Mucosa of stomach (tissue), 1 donor: Measurements from ENCODE around the gene ZNF574.
"Not testable (repeated sequence)": the region's sequence is repeated elsewhere in the genome, so short reads cannot be mapped to it uniquely, and the experiment has no call there.

Experiments used
- H3K27me3 ChIP-seq: one replicate; pipeline ENCODE4 v1.7.0; 2013; ENCODE audit warnings: mild to moderate bottlenecking, low read length; ENCODE audit not compliant: control insufficient read depth, insufficient read depth
- H3K36me3 ChIP-seq: one replicate; pipeline ENCODE4 v1.7.0; 2013; ENCODE audit warnings: low read length; ENCODE audit not compliant: control insufficient read depth, insufficient read depth
- H3K4me1 ChIP-seq: one replicate; pipeline ENCODE4 v1.7.0; 2013; ENCODE audit warnings: mild to moderate bottlenecking, low read length; ENCODE audit not compliant: control insufficient read depth, insufficient read depth
- H3K4me3 ChIP-seq: one replicate; pipeline ENCODE4 v1.7.0; 2013; ENCODE audit warnings: low read length
- H3K9ac ChIP-seq: one replicate; pipeline ENCODE4 v1.7.0; 2013; ENCODE audit warnings: mild to moderate bottlenecking, low read length, moderate library complexity
- H3K9me3 ChIP-seq: one replicate; pipeline ENCODE4 v1.7.0; 2013; ENCODE audit warnings: mild to moderate bottlenecking, low read length, moderate library complexity; ENCODE audit not compliant: control insufficient read depth
- donor health status: Pancreatic carcinoma.

Gene ZNF574, protein sequence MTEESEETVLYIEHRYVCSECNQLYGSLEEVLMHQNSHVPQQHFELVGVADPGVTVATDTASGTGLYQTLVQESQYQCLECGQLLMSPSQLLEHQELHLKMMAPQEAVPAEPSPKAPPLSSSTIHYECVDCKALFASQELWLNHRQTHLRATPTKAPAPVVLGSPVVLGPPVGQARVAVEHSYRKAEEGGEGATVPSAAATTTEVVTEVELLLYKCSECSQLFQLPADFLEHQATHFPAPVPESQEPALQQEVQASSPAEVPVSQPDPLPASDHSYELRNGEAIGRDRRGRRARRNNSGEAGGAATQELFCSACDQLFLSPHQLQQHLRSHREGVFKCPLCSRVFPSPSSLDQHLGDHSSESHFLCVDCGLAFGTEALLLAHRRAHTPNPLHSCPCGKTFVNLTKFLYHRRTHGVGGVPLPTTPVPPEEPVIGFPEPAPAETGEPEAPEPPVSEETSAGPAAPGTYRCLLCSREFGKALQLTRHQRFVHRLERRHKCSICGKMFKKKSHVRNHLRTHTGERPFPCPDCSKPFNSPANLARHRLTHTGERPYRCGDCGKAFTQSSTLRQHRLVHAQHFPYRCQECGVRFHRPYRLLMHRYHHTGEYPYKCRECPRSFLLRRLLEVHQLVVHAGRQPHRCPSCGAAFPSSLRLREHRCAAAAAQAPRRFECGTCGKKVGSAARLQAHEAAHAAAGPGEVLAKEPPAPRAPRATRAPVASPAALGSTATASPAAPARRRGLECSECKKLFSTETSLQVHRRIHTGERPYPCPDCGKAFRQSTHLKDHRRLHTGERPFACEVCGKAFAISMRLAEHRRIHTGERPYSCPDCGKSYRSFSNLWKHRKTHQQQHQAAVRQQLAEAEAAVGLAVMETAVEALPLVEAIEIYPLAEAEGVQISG

DNA sequence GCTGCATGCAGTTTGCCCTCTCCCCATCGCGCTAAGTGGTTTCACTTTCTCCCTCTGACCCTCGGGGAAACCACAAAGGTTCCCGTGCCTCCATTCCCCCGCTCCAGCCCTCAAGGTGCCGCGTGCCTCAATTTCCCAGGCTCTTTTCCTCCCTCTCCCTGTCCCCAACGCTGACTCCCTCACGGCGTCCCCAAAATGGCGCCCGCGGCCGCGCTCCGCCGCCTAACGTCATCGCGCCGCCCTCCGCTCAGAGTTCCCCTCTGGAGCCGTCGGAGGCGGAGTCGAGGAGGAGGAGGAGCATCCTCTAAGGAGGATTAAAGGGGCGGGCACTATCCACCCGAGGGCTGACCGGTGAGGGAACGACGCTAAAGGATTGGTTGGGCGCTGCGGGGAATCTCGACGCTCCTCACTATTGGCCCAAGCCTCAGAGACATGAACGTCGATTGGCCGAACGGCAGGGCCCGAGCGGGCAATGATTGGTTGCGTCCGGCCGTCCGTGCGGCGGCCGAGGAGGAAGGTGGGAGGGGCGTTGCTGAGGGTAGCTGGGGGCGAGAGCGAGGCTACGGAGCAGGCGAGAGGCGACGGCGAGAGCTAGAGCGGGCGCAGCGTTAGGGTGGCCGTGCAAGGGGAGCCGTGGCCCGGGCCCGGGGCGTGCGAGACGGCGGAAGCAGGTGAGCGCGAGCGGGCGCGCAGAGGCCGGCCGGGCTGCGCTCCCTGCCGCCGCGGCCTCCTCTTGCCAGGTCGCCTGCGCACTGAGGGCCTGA is at the start of gene ZNF574:
TSS of gene ZNF574 (plus strand) at position 551 of the 764 bp plus-strand sequence. CDS start 2,441 bp downstream, outside the sequence.
- no peaks in the 10 kb centered on the region for H3K27me3 ChIP-seq
- no peaks in the 10 kb centered on the region for H3K9me3 ChIP-seq
- H3K4me3 ChIP-seq, result peak within 1 kb of the TSS; percentile 95
- H3K4me1 ChIP-seq, result peaks cover 25% of the 10 kb centered on the region
- H3K36me3 ChIP-seq, result no peaks in the 10 kb centered on the region
- peak within 1 kb of the TSS; percentile 99 for H3K9ac ChIP-seq

- Histone ChIP-seq H3K4me3 (no peak overlapping the region), H3K4me1 (no peaks in the 10 kb centered on the region), H3K9ac (no peak overlapping the region), H3K9me3 (no peaks in the 10 kb centered on the region), H3K36me3 (no peaks in the 10 kb centered on the region), H3K27me3 (peaks cover 9% of the 10 kb centered on the region)
Observed at GRCh38 chr19:42028304-42029216, 47.4 kb upstream of the ZNF574 start.

GRCh38 chr19:42030645-42031440 is 45.1 kb upstream of the ZNF574 start:
- H3K9ac ChIP-seq, result no peak overlapping the region
- no peaks in the 10 kb centered on the region for H3K4me1 ChIP-seq
- no peaks in the 10 kb centered on the region for H3K36me3 ChIP-seq
- H3K4me3 ChIP-seq, result no peak overlapping the region
- H3K27me3 ChIP-seq, result no peaks in the 10 kb centered on the region
- H3K9me3 ChIP-seq, result no peaks in the 10 kb centered on the region

GRCh38 chr19:42032431-42032830 is 43.5 kb upstream of the ZNF574 start:
- H3K9ac ChIP-seq, result no peak overlapping the region
- H3K27me3 ChIP-seq, result no peaks in the 10 kb centered on the region
- no peak overlapping the region for H3K4me3 ChIP-seq
- H3K9me3 ChIP-seq, result no peaks in the 10 kb centered on the region
- no peaks in the 10 kb centered on the region for H3K36me3 ChIP-seq
- H3K4me1 ChIP-seq, result no peaks in the 10 kb centered on the region

GRCh38 chr19:42033413-42033812 is 42.6 kb upstream of the ZNF574 start:
- H3K4me1 ChIP-seq, result no peaks in the 10 kb centered on the region
- H3K4me3 ChIP-seq, result no peak overlapping the region
- no peak overlapping the region for H3K9ac ChIP-seq
- no peaks in the 10 kb centered on the region for H3K27me3 ChIP-seq
- no peaks in the 10 kb centered on the region for H3K36me3 ChIP-seq
- no peaks in the 10 kb centered on the region for H3K9me3 ChIP-seq

DNA sequence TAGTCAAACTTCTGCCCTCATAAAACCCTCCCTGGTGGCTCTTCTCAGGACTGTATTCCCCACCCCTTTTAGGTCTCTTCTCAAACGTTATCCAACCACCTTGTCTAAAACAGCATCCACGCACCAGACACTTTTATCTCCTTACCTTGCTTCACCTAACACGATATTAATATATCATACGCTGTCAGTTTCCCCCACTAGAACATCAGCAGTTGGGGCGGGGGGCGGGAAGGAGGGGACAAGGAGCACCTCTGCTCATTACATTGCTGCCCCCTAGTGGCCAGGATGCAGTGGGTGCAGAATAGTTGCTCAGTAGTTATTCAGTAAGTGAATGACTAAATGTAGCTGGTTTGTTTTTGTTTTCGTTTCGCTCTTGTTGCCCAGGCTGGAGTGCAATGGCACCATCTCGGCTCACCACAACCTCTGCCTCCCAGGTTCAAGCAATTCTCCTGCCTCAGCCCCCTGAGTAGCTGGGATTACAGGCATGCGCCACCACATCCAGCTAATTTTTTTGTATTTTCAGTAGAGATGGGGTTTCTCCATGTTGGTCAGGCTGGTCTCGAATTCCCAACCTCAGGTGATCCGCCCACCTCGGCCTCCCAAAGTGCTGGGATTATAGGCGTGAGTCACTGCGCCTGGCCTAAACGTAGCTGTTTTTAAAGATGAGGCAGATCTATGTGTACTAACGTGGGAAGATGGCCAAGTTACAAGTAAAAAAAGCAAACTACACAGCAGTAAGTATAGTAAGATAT is 41.1 kb upstream of the ZNF574 start:
- not testable (repeated sequence) for H3K27me3 ChIP-seq, H3K36me3 ChIP-seq, H3K9me3 ChIP-seq, H3K4me3 ChIP-seq, H3K4me1 ChIP-seq
- H3K9ac ChIP-seq, result peak overlapping the region; percentile 15

DNA sequence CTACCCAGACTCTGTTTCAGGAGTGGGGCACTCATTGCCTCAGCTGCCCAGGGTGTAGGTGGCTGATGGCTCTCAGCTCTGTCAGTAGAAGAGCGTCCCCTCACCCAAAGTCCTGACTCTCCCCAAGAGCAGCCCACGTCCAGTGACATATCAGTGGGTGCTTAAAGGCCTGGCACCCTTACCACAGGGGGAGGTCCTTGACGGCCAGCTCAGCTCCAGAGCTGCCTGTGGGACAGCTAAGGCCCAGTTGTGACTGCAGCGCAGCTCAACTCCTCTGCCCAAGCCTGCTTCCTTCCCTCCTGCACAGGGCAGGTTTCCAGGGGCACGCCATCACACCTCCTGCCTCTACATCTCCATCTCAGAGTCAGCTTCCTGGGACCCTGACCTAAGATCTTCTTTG is 38.3 kb upstream of the ZNF574 start:
- Histone ChIP-seq H3K4me3 (no peak overlapping the region), H3K9me3 (no peaks in the 10 kb centered on the region), H3K9ac (no peak overlapping the region), H3K4me1 (no peaks in the 10 kb centered on the region), H3K36me3 (no peaks in the 10 kb centered on the region), H3K27me3 (no peaks in the 10 kb centered on the region)

DNA sequence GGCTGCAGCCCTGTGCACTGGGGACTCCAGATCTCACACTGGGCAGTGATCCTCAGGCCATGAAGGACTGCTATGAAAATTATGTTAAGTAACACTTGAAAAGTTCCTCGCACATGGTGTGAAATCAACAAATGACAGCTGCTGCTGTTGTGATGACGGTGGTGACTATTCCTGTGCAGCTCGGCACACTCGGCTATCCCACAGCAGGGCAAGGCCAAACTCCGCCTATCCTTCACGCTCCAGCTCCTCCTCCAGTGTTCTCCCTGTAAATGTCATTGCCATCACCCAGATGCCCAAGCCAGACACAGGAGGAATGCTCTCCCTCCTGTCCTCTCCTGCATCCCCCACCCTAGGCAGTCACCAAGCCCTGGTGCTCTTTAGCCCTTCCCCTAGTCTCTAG is 37.3 kb upstream of the ZNF574 start:
- no peak overlapping the region for H3K4me3 ChIP-seq
- no peaks in the 10 kb centered on the region for H3K36me3 ChIP-seq
- H3K4me1 ChIP-seq, result no peaks in the 10 kb centered on the region

DNA sequence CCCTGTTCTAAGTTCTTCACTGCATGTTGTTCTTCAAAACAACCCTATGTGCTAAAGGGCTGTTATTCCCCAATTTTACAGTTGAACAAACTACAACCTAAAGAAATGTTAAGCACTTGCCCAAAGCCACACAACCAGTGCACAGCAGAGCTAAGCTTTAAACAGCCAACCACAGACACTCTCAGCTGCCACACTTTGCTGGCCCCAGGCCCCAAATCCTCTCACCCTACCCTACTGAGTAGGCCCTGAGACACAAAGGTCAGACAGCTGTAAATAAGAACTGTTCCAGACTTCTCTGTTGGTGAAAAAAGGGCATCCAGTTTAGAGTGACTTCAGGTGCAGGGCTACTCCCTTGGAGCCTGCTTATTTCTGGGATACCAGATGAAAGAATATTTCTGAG is 35.9 kb upstream of the ZNF574 start:
- H3K4me3 ChIP-seq, result no peak overlapping the region
- no peaks in the 10 kb centered on the region for H3K9me3 ChIP-seq
- H3K4me1 ChIP-seq, result no peaks in the 10 kb centered on the region
- H3K9ac ChIP-seq, result no peak overlapping the region
- H3K27me3 ChIP-seq, result no peaks in the 10 kb centered on the region
- no peaks in the 10 kb centered on the region for H3K36me3 ChIP-seq

More for the DNA sequence above, 37.3 kb upstream of the ZNF574 start:
- Histone ChIP-seq H3K9ac (no peak overlapping the region), H3K27me3 (no peaks in the 10 kb centered on the region), H3K9me3 (no peaks in the 10 kb centered on the region)

GRCh38 chr19:42040491-42040890 is 35.5 kb upstream of the ZNF574 start:
- not testable (repeated sequence) for H3K36me3 ChIP-seq, H3K9ac ChIP-seq, H3K27me3 ChIP-seq, H3K4me3 ChIP-seq, H3K9me3 ChIP-seq, H3K4me1 ChIP-seq
